H9 (cell line): ENCODE measurements around the gene ATL1. TPM values are rescaled to one million over a fixed set of nuclear protein-coding genes. Genes with fewer than 3 reads are reported as not detected.

Source experiments
- DNase-seq: peaks from one replicate; pipeline ENCODE4 v3.0.0-alpha.2; 2017
- H2AFZ ChIP-seq: one replicate; pipeline ENCODE4 v1.6.1; 2013; ENCODE audit warnings: mild to moderate bottlenecking, low read length, control low read depth, moderate library complexity
- H2AK5ac ChIP-seq: 2 replicates; pipeline ENCODE4 v1.6.1; 2013; ENCODE audit warnings: low read length, control low read depth, mixed read lengths; ENCODE audit not compliant: insufficient read length
- H2BK120ac ChIP-seq: one replicate; pipeline ENCODE4 v1.6.1; 2013; ENCODE audit warnings: low read depth, mild to moderate bottlenecking, low read length, control low read depth, inconsistent platforms; ENCODE audit not compliant: poor library complexity, severe bottlenecking
- H2BK12ac ChIP-seq: 2 replicates; pipeline ENCODE4 v1.6.1; 2013; ENCODE audit warnings: low read length, control low read depth, mixed read lengths, low read depth; ENCODE audit not compliant: insufficient read length
- H2BK15ac ChIP-seq: 2 replicates; pipeline ENCODE4 v1.6.1; 2013; ENCODE audit warnings: low read depth, low read length, control low read depth
- H2BK20ac ChIP-seq: one replicate; pipeline ENCODE4 v1.6.1; 2013; ENCODE audit warnings: low read depth, mild to moderate bottlenecking, low read length, control low read depth, inconsistent platforms; ENCODE audit not compliant: poor library complexity, severe bottlenecking
- H2BK5ac ChIP-seq: 2 replicates; pipeline ENCODE4 v1.6.1; 2013; ENCODE audit warnings: low read length, control low read depth, mixed read lengths; ENCODE audit not compliant: insufficient read length
- H3K14ac ChIP-seq: 2 replicates; pipeline ENCODE4 v1.6.1; 2013; ENCODE audit warnings: low read length, control low read depth; ENCODE audit not compliant: insufficient read depth
- H3K18ac ChIP-seq: 2 replicates; pipeline ENCODE4 v1.6.1; 2013; ENCODE audit warnings: low read depth, mild to moderate bottlenecking, mixed read lengths, low read length, control low read depth; ENCODE audit not compliant: insufficient read length
- H3K23ac ChIP-seq: 2 replicates; pipeline ENCODE4 v1.6.1; 2013; ENCODE audit warnings: low read length, control low read depth, mixed read lengths, low read depth; ENCODE audit not compliant: insufficient read length
- H3K23me2 ChIP-seq: 2 replicates; pipeline ENCODE4 v1.6.1; 2013; ENCODE audit warnings: low read depth, mild to moderate bottlenecking, mixed read lengths, low read length, control low read depth; ENCODE audit not compliant: insufficient read length, poor library complexity, severe bottlenecking
- H3K27ac ChIP-seq: 2 replicates; pipeline ENCODE4 v1.5.1; 2013; ENCODE audit warnings: low read length, control low read depth, mixed read lengths, low read depth; ENCODE audit not compliant: insufficient read length
- H3K27me3 ChIP-seq: 2 replicates; pipeline ENCODE4 v1.6.1; 2013; ENCODE audit warnings: low read length, control low read depth, inconsistent platforms; ENCODE audit not compliant: insufficient read depth
- H3K4ac ChIP-seq: 2 replicates; pipeline ENCODE4 v1.6.1; 2013; ENCODE audit warnings: low read depth, mild to moderate bottlenecking, control low read depth, inconsistent platforms, low read length, moderate library complexity
- H3K4me1 ChIP-seq: 2 replicates; pipeline ENCODE4 v1.6.1; 2013; ENCODE audit warnings: low read length, control low read depth, inconsistent platforms; ENCODE audit not compliant: insufficient read depth
- H3K4me2 ChIP-seq: 2 replicates; pipeline ENCODE4 v1.6.1; 2013; ENCODE audit warnings: low read length, control low read depth, mixed read lengths; ENCODE audit not compliant: insufficient read length, insufficient read depth
- H3K56ac ChIP-seq: 2 replicates; pipeline ENCODE4 v1.6.1; 2013; ENCODE audit warnings: low read depth, mild to moderate bottlenecking, mixed read lengths, low read length, control low read depth; ENCODE audit not compliant: insufficient read length
- H3K79me1 ChIP-seq: 2 replicates; pipeline ENCODE4 v1.6.1; 2013; ENCODE audit warnings: low read depth, mild to moderate bottlenecking, moderate library complexity, low read length, control low read depth, inconsistent platforms; ENCODE audit not compliant: insufficient read depth, poor library complexity, severe bottlenecking
- H3K79me2 ChIP-seq: 2 replicates; pipeline ENCODE4 v1.6.1; 2013; ENCODE audit warnings: low read length, control low read depth, inconsistent platforms; ENCODE audit not compliant: insufficient read depth
- H3K9ac ChIP-seq: 2 replicates; pipeline ENCODE4 v1.6.1; 2013; ENCODE audit warnings: low read length, control low read depth, mixed read lengths; ENCODE audit not compliant: insufficient read length; ENCODE audit errors: extremely low read depth
- H3K9me3 ChIP-seq: one replicate; pipeline ENCODE4 v1.6.1; 2013; ENCODE audit warnings: low read depth, low read length, inconsistent platforms; ENCODE audit not compliant: control insufficient read depth
- H3T11ph ChIP-seq: one replicate; pipeline ENCODE4 v1.6.1; 2013; ENCODE audit warnings: mild to moderate bottlenecking, low read length, control low read depth, inconsistent platforms
- H4K20me1 ChIP-seq: one replicate; pipeline ENCODE4 v1.6.1; 2013; ENCODE audit not compliant: control insufficient read depth, insufficient read length, insufficient read depth
- H4K5ac ChIP-seq: 2 replicates; pipeline ENCODE4 v1.6.1; 2013; ENCODE audit warnings: low read depth, mild to moderate bottlenecking, mixed read lengths, low read length, control low read depth; ENCODE audit not compliant: insufficient read length
- H4K8ac ChIP-seq: replicated peaks from 2 replicates; pipeline ENCODE4 v1.6.1; 2013; ENCODE audit warnings: low read length, control low read depth, mixed read lengths, low read depth; ENCODE audit not compliant: insufficient read length
- H4K91ac ChIP-seq: 2 replicates; pipeline ENCODE4 v1.6.1; 2013; ENCODE audit warnings: low read depth, mild to moderate bottlenecking, moderate library complexity, mixed read lengths, low read length, control low read depth; ENCODE audit not compliant: insufficient read length
- H3K27ac Mint-ChIP-seq, 3 experiments: 2 replicates in 2 of 3; 3 replicates in 1 of 3; pipeline ENCODE4 v1.8.0; 2020 to 2021; ENCODE audit warnings: mixed read lengths in 3 of 3, mild to moderate bottlenecking in 1 of 3, moderate library complexity in 1 of 3
- H3K27me3 Mint-ChIP-seq: 2 replicates; pipeline ENCODE4 v1.8.0; 2021; ENCODE audit warnings: low read depth, mild to moderate bottlenecking, moderate library complexity, mixed read lengths
- H3K36me3 Mint-ChIP-seq, 3 experiments: 2 replicates in 2 of 3; 3 replicates in 1 of 3; pipeline ENCODE4 v1.8.0; 2020 to 2021; ENCODE audit warnings: low read depth in 3 of 3, mixed read lengths in 3 of 3; ENCODE audit not compliant: insufficient read depth in 1 of 3
- H3K4me1 Mint-ChIP-seq, 2 experiments: 2 replicates each; pipeline ENCODE4 v1.8.0; 2020; ENCODE audit warnings: mixed read lengths in 2 of 2
- H3K4me3 Mint-ChIP-seq, 2 experiments: 2 replicates in 1 of 2; 3 replicates in 1 of 2; pipeline ENCODE4 v1.8.0; 2020 to 2021; ENCODE audit warnings: mild to moderate bottlenecking in 2 of 2, mixed read lengths in 2 of 2, moderate library complexity in 1 of 2
- H3K9me3 Mint-ChIP-seq, 2 experiments: 2 replicates in 1 of 2; 3 replicates in 1 of 2; pipeline ENCODE4 v1.8.0; 2020; ENCODE audit warnings: mild to moderate bottlenecking in 2 of 2, mixed read lengths in 2 of 2, moderate library complexity in 1 of 2
- CTCF ChIP-seq: fragments of 200-600 bp; sonication (generic); conservative IDR thresholded peaks from 3 replicates; pipeline ENCODE4 v1.8.0; 2021; ENCODE audit warnings: antibody characterized with exemption, mild to moderate bottlenecking
- WGBS: extraction: QIAGEN DNeasy Blood & Tissue Kit; methylation state at CpG from one replicate; pipeline ENCODE4 v1.1.7; 2013; ENCODE audit warnings: missing lambda C conversion rate, low lambda C conversion rate, mixed read lengths; ENCODE audit not compliant: insufficient read length; ENCODE audit errors: extremely low coverage; 5-methylcytosine and 5-hydroxymethylcytosine counted together
- total RNA-seq: library from RNA; stranded (reverse); gene quantifications from 2 replicates; pipeline ENCODE4 v1.2.1, GENCODE V29; 2021

Gene ATL1
- total RNA-seq, 1 experiment from 2014 or later: 3.0 TPM

- H3K4me2 ChIP-seq: no peak overlapping the region
Measured at GRCh38 chr14:50622978-50623377, 63.0 kb downstream of the ATL1 start.

More at GRCh38 chr14:50622978-50623377, 63.0 kb downstream of the ATL1 start:
- Histone ChIP-seq H2BK15ac (no peak overlapping the region), H2BK120ac (no peak overlapping the region), H3K9ac (no peak overlapping the region), H4K20me1 (no peaks in the 10 kb centered on the region), H3K56ac (no peak overlapping the region), H2BK5ac (no peak overlapping the region), H3K79me1 (no peaks in the 10 kb centered on the region), H3K79me2 (no peaks in the 10 kb centered on the region), H3K27me3 (no peaks in the 10 kb centered on the region), H3K4me1 (no peaks in the 10 kb centered on the region), H3K23me2 (no peaks in the 10 kb centered on the region), H3K9me3 (no peaks in the 10 kb centered on the region), H4K5ac (no peak overlapping the region), H2BK20ac (no peak overlapping the region), H3K27ac (no peak overlapping the region), H3T11ph (no peak overlapping the region), H3K14ac (no peak overlapping the region), H3K23ac (no peak overlapping the region), H3K18ac (no peak overlapping the region), H2BK12ac (no peak overlapping the region), H3K4ac (no peak overlapping the region), H2AK5ac (no peak overlapping the region), H4K8ac (no peak overlapping the region), H4K91ac (no peak overlapping the region), H2AFZ (no peak overlapping the region)
- H3K27me3 Mint-ChIP-seq: no peaks in the 10 kb centered on the region
- H3K36me3 Mint-ChIP-seq: no peaks in the 10 kb centered on the region
- WGBS: no CpG with 5 or more reads among the region's 1 CpG
- no peaks in the 10 kb centered on the region for H3K4me1 Mint-ChIP-seq
- no peak overlapping the region for H3K27ac Mint-ChIP-seq
- TF ChIP-seq CTCF: no peak
- H3K9me3 Mint-ChIP-seq: no peaks in the 10 kb centered on the region
- H3K4me3 Mint-ChIP-seq: no peak overlapping the region
- no peak for DNase-seq
